Smooth muscle cell (in vitro differentiated cells): Measurements from ENCODE around the gene NR4A1. TPM values are rescaled to one million over a fixed set of nuclear protein-coding genes. Genes with fewer than 3 reads are reported as not detected.

ENCODE experiments used
- DNase-seq: peaks from one replicate; lab custom pipeline; 2025; ENCODE audit not compliant: unreplicated experiment; lab: John Stamatoyannopoulos, UW
- H2AFZ ChIP-seq: fragments of 200-600 bp; sonication (generic); 2 replicates; pipeline ENCODE4 v1.6.0; 2016; ENCODE audit warnings: antibody characterized with exemption, low read depth, mild to moderate bottlenecking
- H3F3A ChIP-seq: fragments of 200-600 bp; sonication (generic); 2 replicates; pipeline ENCODE4 v1.6.0; 2017; ENCODE audit warnings: antibody characterized with exemption, low read depth
- H3K27ac ChIP-seq: fragments of 200-600 bp; sonication (generic); 2 replicates; pipeline ENCODE4 v1.5.1; 2016; ENCODE audit warnings: low read depth, mild to moderate bottlenecking
- H3K27me3 ChIP-seq: fragments of 200-600 bp; sonication (generic); 2 replicates; pipeline ENCODE4 v1.6.1; 2016; ENCODE audit warnings: low read depth, mild to moderate bottlenecking
- H3K36me3 ChIP-seq: fragments of 200-600 bp; sonication (generic); 2 replicates; pipeline ENCODE4 v1.5.1; 2016; ENCODE audit warnings: low read depth
- H3K4me1 ChIP-seq: fragments of 200-600 bp; sonication (generic); 2 replicates; pipeline ENCODE4 v1.5.1; 2016; ENCODE audit warnings: low read depth
- H3K4me2 ChIP-seq: fragments of 200-600 bp; sonication (generic); 2 replicates; pipeline ENCODE4 v1.6.0; 2016; ENCODE audit warnings: mild to moderate bottlenecking
- H3K4me3 ChIP-seq: fragments of 200-600 bp; sonication (generic); 2 replicates; pipeline ENCODE4 v1.5.1; 2016; ENCODE audit warnings: mild to moderate bottlenecking
- H3K79me2 ChIP-seq: fragments of 200-600 bp; sonication (generic); 2 replicates; pipeline ENCODE4 v1.6.0; 2016; ENCODE audit warnings: low read depth, mild to moderate bottlenecking
- H3K9ac ChIP-seq: fragments of 200-600 bp; sonication (generic); 2 replicates; pipeline ENCODE4 v1.6.0; 2016; ENCODE audit warnings: low read depth
- H3K9me3 ChIP-seq: fragments of 200-600 bp; sonication (generic); replicated peaks from 2 replicates; pipeline ENCODE4 v1.5.1; 2016; ENCODE audit warnings: low read depth
- H4K20me1 ChIP-seq: fragments of 200-600 bp; sonication (generic); 2 replicates; pipeline ENCODE4 v1.6.0; 2016; ENCODE audit warnings: low read depth
- WGBS: methylation state at CpG from one replicate; pipeline ENCODE4 v1.1.7; 2016; ENCODE audit warnings: low lambda C conversion rate; 5-methylcytosine and 5-hydroxymethylcytosine counted together
- polyA plus RNA-seq: library from polyadenylated mRNA; unstranded; fragments of >200 nt; fragmentation: Nextera tagmentation; extraction: Ambion mirVana; gene quantifications from 2 replicates; pipeline ENCODE4 v1.2.1, GENCODE V29; 2016
- total RNA-seq: library from RNA; depleted of rRNA; stranded (reverse); fragments of >200 nt; gene quantifications from 2 replicates; pipeline ENCODE4 v1.2.3, GENCODE V29; 2014
- TF ChIP-seq, protein P1 (sequence below): fragments of 200-600 bp; sonication (generic); IDR thresholded peaks from 2 replicates; pipeline ENCODE4 v1.5.1; 2017; ENCODE audit warnings: borderline replicate concordance, mild to moderate bottlenecking, antibody characterized with exemption; ENCODE audit not compliant: insufficient read depth, poor library complexity, severe bottlenecking

Gene NR4A1
- total and polyA plus RNA-seq, 2 experiments from 2014 or later = 182 to 634 TPM

- Histone ChIP-seq H3K4me1 (peaks cover 10% of the 10 kb centered on the region), H3K27ac (peak overlapping the region; percentile 94), H3K9ac (peak overlapping the region; percentile 99), H3K4me3 (peak overlapping the region; percentile 86), H3K79me2 (peaks cover 51% of the 10 kb centered on the region), H3K4me2 (peak overlapping the region; percentile 99), H2AFZ (peak overlapping the region; percentile 73), H3K36me3 (no peaks in the 10 kb centered on the region), H3K27me3 (peaks cover 3% of the 10 kb centered on the region), H4K20me1 (peaks cover 52% of the 10 kb centered on the region), H3F3A (no peaks in the 10 kb centered on the region), H3K9me3 (no peaks in the 10 kb centered on the region)
- TF ChIP-seq, protein P1, sequence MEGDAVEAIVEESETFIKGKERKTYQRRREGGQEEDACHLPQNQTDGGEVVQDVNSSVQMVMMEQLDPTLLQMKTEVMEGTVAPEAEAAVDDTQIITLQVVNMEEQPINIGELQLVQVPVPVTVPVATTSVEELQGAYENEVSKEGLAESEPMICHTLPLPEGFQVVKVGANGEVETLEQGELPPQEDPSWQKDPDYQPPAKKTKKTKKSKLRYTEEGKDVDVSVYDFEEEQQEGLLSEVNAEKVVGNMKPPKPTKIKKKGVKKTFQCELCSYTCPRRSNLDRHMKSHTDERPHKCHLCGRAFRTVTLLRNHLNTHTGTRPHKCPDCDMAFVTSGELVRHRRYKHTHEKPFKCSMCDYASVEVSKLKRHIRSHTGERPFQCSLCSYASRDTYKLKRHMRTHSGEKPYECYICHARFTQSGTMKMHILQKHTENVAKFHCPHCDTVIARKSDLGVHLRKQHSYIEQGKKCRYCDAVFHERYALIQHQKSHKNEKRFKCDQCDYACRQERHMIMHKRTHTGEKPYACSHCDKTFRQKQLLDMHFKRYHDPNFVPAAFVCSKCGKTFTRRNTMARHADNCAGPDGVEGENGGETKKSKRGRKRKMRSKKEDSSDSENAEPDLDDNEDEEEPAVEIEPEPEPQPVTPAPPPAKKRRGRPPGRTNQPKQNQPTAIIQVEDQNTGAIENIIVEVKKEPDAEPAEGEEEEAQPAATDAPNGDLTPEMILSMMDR = no peak
- 6% methylated on average over 35 of the region's 37 CpGs for WGBS
- DNase-seq = no peak
Measured at GRCh38 chr12:52070185-52070925, 19.1 kb downstream of the NR4A1 start.

- WGBS = 97% methylated on average over 23 of the region's 23 CpGs
- DNase-seq = no peak
- Histone ChIP-seq H3K4me1 (peaks cover 10% of the 10 kb centered on the region), H3K27ac (no peak overlapping the region), H3K27me3 (no peaks in the 10 kb centered on the region), H3K9ac (no peak overlapping the region), H3K4me2 (no peak overlapping the region), H3K4me3 (no peak overlapping the region), H3F3A (no peaks in the 10 kb centered on the region), H3K9me3 (no peaks in the 10 kb centered on the region), H4K20me1 (peaks cover 86% of the 10 kb centered on the region), H3K36me3 (no peaks in the 10 kb centered on the region), H2AFZ (no peak overlapping the region), H3K79me2 (peaks cover 62% of the 10 kb centered on the region)
- TF ChIP-seq, protein P1 = no peak
Measured at GRCh38 chr12:52073531-52074381, 22.5 kb downstream of the NR4A1 start.

- H3K79me2 ChIP-seq = peaks cover 59% of the 10 kb centered on the region
- no peaks in the 10 kb centered on the region for H3F3A ChIP-seq
- no peak overlapping the region for H2AFZ ChIP-seq
- no peak overlapping the region for H3K9ac ChIP-seq
- WGBS = 94% methylated on average over 3 of the region's 3 CpGs
- no peak overlapping the region for H3K27ac ChIP-seq
- TF ChIP-seq, protein P1 = no peak
- no peak for DNase-seq
- H3K27me3 ChIP-seq = no peaks in the 10 kb centered on the region
- H4K20me1 ChIP-seq = peaks cover 94% of the 10 kb centered on the region
- no peaks in the 10 kb centered on the region for H3K36me3 ChIP-seq
- H3K4me1 ChIP-seq = peaks cover 10% of the 10 kb centered on the region
- no peak overlapping the region for H3K4me3 ChIP-seq
- H3K9me3 ChIP-seq = no peaks in the 10 kb centered on the region
- H3K4me2 ChIP-seq = no peak overlapping the region
Measured at GRCh38 chr12:52074971-52075724, 23.9 kb downstream of the NR4A1 start.
